Hematopoietic multipotent progenitor cell treated with erythropoietin and hydrocortisone succinate and interleukin-3 and kit ligand, for 6 days (in vitro differentiated cells): ENCODE data around the gene LTC4S.
"Not testable (repeated sequence)": the region's sequence is repeated elsewhere in the genome, so short reads cannot be mapped to it uniquely, and the experiment has no call there.

ENCODE experiments used
- DNase-seq: peaks from one replicate; pipeline ENCODE4 v3.0.0-alpha.2; 2015

Gene LTC4S

GRCh38 chr5:179793468-179794139 lies at the start of gene LTC4S:
Gene LTC4S, plus strand, starts transcription at chr5:179793986. Its CDS starts 95 bp downstream, at chr5:179794081.
- peak; percentile 95 for DNase-seq

GRCh38 chr5:179744106-179744505 lies 49.7 kb upstream of the LTC4S start:
- DNase-seq = not testable (repeated sequence)

GRCh38 chr5:179746872-179747271 lies 46.9 kb upstream of the LTC4S start:
- DNase-seq = no peak

- no peak for DNase-seq
Observed at GRCh38 chr5:179747811-179748210, 46.0 kb upstream of the LTC4S start.

GRCh38 chr5:179749857-179750508 lies 43.8 kb upstream of the LTC4S start:
- no peak for DNase-seq

- DNase-seq = no peak
Observed at GRCh38 chr5:179753971-179754370, 39.8 kb upstream of the LTC4S start.

GRCh38 chr5:179755022-179755421 lies 38.8 kb upstream of the LTC4S start:
- no peak for DNase-seq

GRCh38 chr5:179758955-179759354 lies 34.8 kb upstream of the LTC4S start:
- no peak for DNase-seq

- DNase-seq = no peak
Observed at GRCh38 chr5:179759581-179760551, 33.9 kb upstream of the LTC4S start.

- DNase-seq = peak; percentile 72
Observed at GRCh38 chr5:179762079-179762780, 31.6 kb upstream of the LTC4S start.

- no peak for DNase-seq
Observed at GRCh38 chr5:179762781-179763176, 31.0 kb upstream of the LTC4S start.

- peak; percentile 86 for DNase-seq
Observed at GRCh38 chr5:179763215-179763945, 30.4 kb upstream of the LTC4S start.

GRCh38 chr5:179764056-179764455 lies 29.7 kb upstream of the LTC4S start:
- DNase-seq = no peak

GRCh38 chr5:179765400-179765799 lies 28.4 kb upstream of the LTC4S start:
- peak; percentile 56 for DNase-seq

- peak; percentile 66 for DNase-seq
Observed at GRCh38 chr5:179766021-179766725, 27.6 kb upstream of the LTC4S start.

- DNase-seq = peak; percentile 54
Observed at GRCh38 chr5:179766726-179767455, 26.9 kb upstream of the LTC4S start.

GRCh38 chr5:179767496-179768100 lies 26.2 kb upstream of the LTC4S start:
- DNase-seq = peak; percentile 64

- DNase-seq = no peak
Observed at GRCh38 chr5:179768326-179769085, 25.3 kb upstream of the LTC4S start.

- no peak for DNase-seq
Observed at GRCh38 chr5:179769271-179769670, 24.5 kb upstream of the LTC4S start.
